HG03442 (cell line): ENCODE data around the gene F8.

Source experiments
- ATAC-seq: cut with Tn5 transposase; IDR thresholded peaks from one replicate; pipeline ENCODE4 v1.9.1; 2021; ENCODE audit warnings: mild to moderate bottlenecking, moderate library complexity; ENCODE audit not compliant: unreplicated experiment

Gene F8

DNA sequence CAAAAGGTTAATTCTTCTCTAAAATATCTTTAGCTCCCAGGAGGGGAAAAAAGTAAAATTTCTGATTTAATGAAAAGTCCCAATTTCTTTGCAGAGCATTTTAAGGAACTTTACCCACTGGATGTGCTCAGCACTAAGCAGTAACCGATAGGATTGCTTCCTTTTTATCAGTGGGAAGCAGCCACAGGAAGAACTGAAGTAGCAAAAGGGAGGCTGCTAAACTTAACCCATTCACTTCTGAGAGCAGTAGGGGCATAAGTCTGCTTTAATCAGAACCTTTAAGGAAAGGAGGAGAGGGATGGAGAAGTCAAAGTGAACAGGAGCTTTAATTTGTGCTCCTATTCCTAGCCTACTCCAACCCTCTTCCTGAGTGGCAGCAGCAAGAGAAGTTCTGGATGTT is at the start of gene F8:
TSS of gene F8 (minus strand) at position 139 of the 400 bp plus-strand sequence. CDS start 171 bp downstream, outside the sequence.
- ATAC-seq: no peak

DNA sequence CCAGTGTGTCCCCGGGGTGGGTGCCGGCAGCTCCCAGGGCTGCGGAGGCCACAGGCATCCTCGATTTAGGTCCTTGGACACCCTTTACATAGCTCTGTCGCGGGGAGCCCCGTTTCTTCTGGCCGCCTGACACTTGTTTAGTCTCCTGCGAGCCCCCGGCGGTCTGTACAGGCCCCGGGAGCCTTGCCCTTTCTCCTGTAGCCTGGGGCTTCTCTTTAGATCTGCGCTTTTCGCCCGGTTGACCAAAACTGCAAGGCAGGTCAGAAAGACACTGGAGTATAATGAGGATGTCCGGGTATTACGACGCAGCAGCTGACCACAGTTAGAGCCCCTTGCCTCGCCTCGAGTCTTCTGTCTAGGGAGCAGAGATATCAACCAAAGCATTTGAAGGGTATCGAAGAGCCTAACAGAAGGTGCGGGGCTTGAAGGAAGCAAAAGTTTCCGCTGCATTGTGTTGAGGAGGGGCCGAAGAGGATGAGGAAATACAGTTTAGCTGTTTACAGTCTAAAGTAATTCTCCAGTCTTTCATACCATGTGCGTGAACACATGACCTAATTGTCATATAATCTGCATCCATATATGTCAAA is 49.3 kb upstream of the F8 start:
- peak; percentile 5 for ATAC-seq

DNA sequence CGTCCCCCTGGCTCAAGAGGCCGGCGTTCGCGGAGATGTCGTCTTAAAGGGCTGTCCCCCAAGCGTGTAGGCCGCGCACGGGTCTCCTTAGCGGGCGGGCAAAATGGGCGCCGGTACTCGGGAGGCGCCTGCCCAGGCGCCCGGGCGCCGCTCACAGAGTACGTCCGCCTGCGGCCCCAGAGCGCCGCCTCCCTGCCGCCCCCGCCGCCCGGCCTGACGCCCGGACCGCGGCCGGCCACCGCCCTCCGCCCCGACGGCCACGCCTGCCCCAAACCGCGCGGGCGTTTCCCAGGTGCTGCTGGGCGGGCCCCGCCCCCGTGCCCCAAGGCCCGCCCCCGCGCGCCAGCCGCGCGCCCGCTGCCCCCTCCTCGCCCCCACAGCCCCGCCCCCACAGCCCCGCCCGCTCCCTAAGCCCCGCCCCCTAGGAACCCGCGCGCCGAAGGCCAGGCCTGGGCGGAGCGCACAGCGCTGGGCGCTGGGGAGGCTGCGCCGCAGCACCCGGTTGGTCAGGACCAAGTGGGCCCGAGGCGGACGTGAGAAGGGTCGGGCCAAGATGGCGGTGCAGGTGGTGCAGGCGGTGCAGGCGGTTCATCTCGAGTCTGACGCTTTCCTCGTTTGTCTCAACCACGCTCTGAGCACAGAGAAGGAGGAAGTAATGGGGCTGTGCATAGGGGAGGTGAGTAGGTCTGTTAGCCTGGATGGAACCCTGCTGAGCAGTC is 48.6 kb upstream of the F8 start, which contains the start of the genes BRCC3, CMC4 and MTCP1:
TSS of gene BRCC3 (plus strand) at position 534 of the 719 bp plus-strand sequence. CDS start at position 554, 20 bp downstream.
TSS of gene CMC4 (minus strand) at position 162 of the 719 bp plus-strand sequence. CDS start 7,113 bp downstream, outside the sequence.
TSS of gene MTCP1 (minus strand) at position 162 of the 719 bp plus-strand sequence. CDS start 5,126 bp downstream, outside the sequence.
- ATAC-seq: peak; percentile 85

DNA sequence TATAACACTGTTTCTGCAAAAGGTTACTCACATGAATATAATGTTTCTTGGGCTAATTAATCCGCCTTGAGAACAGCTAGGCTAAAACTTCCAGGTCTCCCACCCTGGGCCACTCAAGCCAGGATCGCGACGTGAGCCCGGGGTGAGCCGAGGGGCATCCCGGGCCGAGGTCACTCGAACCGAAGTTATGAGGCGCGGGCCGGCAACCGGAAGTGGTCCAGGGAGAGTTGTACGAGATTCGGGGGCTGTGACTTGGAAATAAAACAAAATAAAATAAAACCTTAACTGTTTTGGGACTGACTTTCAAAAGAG is 48.1 kb upstream of the F8 start:
- ATAC-seq: peak; percentile 19

DNA sequence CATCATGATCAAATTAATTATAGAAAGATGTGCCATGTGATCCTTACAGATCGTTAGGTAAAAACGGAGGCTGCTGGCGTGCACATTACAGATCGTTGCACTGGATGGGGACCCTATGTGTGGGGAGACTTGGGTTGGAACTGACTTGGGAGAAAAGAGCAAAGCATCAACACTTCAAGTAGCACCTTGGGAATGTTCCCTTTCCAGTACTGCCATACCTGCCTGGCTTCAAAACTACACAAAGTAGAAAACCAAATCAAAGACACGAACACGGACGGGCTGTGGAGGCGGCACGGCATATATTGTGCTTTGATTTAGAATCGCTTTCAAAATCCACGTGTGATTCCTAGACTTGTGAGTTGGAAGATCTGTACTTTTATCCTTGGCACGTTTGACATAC is 47.5 kb upstream of the F8 start:
- no peak for ATAC-seq

DNA sequence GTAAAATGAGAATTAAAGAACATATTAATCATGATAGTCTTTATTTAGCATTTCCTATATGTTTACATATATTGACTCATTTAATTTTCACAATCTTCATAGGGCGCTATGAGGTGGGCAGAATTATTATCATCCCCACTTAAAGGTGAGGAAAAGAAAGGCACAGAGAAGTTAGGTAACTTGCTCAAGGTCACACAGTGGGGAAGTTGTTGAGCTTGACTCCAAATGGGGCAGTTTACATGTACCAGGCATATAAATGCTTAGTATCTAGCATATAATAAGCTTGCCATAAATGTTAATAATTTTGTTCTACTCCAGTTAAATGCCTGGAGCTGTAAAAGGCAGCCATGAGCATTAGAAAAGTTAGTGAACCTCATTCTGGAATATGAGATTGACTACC is 46.9 kb upstream of the F8 start:
- no peak for ATAC-seq

DNA sequence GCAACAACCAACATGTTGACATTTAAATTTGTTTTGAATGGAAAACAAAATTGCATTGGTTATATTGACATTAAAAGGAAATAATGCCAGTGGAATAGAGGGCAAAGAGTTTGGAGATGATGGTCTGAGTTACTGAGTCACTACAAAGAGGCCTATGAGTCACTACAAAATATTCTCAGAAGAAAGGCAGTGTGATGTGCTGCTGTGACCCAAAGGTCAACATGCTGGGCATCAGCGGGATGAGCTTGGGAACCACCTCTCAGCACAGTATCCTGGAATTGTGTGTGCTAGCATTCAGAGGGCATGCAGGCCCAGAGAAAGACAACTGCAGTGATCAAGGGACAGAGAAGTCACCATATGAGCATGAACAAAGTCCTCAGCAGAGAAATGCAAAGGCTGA is 45.6 kb upstream of the F8 start:
- no peak for ATAC-seq

DNA sequence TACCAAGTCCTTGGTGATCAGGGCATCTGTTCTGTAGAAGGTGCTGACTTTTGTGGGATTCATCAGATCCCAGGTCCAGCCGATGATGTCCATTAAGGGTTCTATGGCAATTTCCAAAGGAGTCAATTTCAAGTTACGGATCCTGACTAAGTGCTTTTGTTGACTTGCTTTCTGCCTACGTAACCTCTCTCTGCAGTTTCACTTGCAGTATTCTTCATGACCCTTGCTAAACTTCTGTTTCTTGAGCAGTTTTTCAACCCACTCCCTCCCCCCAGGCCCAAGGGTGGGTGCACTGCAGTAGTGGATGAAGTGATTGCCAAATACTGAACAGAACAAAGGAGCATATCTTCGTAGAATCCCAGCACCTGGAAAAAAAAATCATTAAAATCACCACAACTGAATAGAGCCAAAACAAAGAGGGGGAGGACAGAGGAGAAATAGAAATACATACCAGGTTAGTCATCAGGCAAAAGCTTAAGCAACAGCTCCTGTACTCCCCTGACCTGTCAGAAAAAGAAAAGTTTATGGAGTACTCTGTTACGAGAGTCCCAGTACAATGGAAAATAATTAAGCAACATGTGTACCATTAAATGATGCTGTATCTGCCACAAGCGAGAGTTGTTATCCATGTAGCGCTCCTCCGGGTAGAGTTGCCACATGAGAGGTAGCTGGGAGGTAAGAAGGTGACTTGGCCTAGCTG is 42.7 kb upstream of the F8 start:
- ATAC-seq: no peak

DNA sequence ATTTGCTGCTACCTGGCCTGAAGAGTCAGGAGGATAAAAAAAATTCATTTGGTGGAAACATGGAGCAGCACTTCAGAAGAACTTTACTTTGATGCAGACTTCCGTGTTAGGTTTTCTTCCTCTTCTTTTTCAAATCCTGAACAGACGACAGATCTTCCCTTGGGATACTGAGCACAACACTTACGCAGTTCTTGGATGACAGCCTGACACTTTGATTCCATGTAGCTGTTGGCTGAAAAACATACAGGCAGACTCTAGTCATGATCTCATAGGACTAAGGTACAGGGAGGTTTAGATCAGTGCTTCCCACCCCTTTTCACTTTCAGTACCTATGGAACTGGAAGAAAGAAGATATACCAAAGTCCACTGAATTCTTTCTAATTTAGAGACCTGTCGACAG is 39.2 kb upstream of the F8 start:
- ATAC-seq: no peak

DNA sequence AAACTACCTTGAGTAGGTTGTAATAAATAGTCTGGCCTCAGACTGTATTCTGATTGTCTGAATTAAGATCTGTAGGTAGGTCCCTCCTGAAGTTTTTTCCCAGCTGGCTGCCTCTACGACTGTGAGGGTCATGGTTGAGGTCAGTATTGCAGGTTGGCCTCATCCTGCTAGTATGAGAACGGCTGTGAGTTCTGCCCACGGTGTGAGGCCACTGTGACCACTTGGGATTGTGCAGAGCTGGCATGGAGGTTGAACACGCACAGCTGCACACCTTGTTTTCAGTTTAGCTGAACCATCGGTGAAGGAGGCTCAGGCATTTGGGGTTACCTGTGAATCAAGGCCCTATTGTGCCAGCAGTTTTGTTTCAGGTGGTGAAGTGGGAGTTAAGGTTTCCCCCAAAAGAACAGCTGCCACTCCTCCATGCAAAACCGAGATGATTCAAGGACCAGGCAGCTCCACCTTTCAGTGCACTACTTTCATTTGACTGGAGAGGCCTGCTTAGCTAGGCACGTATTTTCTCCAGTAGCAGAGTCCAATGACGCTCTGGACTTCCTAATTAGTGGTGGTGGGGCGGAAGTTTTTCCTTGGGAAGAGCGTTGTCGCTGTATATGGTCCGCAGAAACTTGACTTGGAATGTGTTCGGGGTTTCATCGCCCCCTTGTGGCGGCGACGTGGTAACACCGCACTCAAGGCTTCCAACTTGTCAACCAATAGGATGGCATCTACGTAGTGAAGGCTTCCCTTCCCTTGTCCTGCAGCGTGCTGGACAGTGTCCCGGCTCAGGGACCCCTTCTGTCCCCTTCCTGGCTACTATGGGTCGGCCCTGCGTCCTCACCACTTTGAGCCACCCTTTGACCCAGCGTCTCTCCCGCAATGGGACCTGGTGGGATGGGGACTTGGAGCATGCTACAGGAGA is 34.6 kb upstream of the F8 start:
- peak; percentile 69 for ATAC-seq

DNA sequence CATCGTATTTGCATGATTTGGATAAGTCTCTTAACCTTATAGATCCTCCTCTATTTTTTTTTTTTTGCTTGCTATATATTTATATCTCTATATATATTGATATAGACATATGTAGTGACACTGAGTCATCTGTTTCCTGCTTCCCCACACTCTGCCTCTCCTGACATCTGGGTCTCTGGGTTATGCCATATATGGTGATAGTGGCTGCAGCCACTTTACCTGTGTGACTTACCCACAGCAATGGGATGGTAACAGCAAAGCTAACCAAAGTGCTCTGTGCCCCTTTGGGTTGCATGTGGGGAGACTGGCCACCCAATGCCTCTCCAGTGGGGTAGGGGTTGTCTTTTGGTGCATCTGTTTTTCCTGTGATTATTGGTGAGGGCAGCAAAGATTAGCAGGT is 33.9 kb upstream of the F8 start:
- ATAC-seq: no peak

DNA sequence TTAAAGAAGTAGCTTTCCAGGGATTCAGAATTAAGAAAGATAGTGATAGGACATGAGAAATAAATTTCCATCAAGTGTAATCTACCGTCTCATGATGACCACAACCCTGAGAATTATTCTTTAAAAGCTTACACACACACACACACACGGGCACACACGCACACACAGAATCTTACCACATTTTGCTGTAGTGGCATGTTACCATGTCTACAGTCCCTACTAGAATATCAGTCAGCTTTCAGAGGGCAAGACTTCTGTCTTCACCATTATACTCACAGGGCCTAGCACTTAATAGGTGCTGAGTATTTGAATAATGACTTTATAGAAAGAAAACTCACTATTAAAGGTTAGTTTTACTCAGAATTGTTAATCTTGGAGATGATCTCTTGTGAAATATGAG is 33.0 kb upstream of the F8 start:
- ATAC-seq: no peak

DNA sequence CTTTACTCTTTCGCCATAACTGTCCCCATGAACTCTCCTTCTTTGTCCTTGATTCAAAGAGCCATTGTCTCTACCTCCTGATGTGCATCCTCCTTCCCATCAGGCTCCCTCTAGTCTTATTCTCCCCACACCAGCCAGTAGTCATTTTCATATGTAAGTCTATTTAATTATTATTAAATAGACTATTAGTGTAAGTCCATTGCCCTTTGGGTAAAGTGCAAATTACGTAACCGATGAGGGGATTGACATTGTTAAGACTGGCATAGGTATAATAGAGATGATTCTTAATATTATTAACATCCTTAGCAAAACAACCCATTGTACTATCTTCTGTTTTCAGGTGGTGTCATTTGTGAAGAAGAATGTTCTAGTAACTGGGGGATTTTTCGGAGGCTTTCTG is 31.7 kb upstream of the F8 start:
- ATAC-seq: no peak

DNA sequence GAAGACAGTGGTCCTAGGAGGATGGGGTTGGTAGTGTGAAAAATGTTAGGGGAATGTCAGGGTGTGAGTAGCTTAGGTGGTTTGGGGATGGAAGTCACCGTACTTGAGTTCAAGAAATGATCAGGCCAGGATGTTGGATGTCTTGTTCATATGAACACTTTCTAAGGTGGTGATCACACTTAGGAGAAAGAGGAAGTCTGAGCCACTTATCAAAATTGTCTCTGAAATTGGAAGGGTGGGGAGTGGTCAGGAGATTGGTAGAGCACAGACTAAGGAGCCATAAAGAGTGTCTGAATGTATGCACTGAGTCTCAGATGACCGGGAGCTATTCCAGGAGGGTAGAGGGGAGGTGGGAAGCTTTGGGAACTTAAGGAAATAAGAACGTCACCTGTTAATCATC is 31.1 kb upstream of the F8 start:
- no peak for ATAC-seq

DNA sequence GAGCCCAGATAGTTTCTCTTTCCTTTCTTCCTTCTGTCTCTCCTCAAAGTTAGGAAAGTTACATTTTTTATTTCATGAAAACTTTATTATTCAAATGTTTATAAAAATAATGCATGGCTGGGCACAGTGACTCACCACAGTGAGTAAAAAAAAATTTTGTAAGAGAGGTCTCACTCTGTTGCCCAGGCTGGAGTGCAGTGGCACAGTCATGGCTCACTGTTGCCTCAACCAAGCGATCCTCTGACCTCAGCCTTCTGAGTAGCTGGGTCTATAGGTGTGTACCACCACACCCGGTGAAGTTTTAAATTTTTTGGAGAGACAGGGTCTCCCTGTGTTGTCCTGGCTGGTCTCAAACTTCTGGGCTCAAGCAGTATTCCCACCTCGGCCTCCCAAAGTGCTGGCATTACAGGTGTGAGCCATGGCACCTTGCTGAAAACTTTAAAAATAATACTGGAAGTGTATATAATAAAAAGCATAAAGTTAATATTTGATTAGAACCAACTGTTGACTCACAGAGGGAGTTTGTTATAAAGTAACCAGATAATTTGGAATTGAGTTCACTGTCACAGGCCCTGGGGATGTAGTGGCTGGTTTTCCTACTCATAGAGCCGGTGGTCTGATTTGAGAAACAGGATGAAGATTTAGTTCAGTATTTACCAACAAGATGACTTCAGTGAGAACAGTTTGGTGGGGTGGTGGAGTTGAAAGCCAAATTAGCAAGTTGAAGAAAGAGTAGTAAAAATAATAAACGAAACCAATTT is 30.4 kb upstream of the F8 start:
- ATAC-seq: no peak

DNA sequence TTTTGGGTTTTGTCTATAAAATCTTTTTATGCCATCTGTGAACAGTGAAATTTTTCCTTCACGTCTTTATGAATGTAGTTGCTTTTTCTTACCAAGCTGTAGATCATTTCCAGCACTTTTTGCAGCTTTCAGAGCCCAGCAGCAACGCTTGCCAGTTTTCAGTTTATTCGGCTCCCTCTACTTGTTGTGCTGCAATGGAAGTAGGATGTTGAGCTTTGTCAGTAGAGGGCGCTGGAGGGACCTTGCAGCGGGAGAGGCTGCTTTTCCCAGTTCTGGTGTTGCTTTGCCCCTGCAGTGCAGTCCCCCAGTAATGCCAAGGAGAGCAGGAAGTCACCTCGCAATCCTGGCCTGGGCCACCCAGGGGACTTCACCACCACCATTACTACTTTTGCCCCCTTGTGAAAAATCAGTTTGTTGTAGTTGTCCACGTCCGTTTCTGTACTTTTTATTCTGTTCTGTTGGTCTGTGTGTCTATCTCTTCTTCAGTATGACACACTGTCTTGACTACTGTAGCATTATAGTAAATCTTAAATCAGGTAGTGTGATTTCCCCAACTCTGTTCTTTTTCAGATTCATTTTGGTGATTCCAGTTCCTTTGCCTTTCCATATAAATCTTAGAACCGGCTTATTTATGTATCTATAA is 26.6 kb upstream of the F8 start:
- ATAC-seq: no peak

DNA sequence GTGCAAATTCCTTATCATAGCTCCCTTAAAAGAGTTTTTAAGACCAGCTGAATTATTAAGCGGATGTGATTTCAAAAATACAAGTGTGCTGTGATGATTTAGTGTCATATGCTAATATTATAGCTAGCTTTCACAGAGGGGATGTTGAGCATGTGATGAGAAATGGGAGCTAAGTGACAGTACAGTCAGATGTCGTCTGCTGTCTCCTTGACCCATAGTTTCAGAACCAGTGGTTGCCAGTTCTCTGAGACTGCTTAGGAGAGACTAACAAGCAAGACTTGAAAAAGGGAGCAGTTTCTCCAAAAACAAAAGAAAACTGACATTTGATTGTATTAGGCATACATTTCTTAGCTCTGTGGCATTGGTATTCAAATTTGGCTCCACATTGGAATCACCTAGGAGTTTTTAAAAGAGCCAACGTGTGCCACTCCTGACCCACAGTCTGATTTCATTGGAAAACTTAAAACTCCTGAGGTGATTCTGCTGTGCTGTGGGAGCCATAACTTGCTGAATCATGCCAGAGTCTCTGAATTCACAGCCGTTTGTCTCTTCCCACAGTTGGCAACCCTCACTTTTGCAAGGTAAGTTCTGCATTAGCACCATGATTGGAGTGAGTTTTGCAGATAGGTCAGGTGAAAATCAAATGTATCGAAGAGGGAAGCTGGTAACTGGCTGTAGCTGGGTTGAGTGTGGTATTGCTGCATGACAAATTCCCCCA is 24.4 kb upstream of the F8 start:
- no peak for ATAC-seq

DNA sequence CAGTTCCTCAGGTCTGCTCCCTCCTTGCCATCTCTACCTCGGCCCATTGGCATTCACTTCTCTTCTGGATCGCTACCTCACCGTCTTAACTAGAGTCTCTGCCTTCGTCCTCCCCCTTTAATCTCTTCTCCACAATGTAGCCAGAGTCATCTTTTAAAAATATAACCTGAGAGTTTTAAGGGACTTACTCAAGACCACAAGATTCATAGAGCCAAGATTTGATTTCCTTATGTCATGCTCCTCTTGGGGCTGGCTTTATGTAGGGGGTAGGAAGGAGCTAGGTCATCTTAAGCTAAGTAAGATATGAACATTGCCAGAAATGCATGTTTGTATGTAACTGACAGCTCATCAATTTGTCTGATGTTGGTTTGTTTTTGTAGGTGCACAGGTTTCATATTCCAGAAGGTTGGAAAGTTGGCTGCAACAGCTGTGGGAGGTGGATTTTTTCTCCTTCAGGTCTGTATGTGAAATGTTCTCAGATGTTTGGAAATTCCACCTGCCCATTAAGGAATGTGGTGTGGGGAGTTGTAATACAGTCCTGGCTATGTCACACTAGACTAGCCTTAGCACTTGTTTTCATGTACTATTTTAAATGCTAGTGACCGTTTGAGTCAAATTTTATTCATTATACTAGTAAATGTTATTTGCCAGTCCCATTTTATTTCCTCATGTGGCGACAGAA is 23.7 kb upstream of the F8 start:
- ATAC-seq: no peak

DNA sequence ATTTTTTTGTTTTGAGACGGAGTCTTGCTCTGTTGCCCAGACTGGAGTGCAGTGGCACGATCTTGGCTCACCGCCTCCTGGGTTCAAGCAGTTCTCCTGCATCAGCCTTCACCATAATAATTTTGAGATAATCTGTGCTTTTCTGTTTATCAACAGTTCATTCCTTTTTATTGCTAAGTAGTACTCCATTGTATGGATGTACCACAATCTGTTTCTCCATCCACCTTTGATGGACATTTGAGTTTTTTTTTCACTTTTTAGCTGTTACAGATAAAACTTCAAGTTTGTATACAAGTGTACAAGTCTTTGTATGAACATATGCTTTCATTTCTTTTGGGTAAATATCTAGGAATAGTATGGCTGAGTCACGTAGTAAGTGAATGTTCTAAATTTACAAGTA is 13.2 kb upstream of the F8 start:
- ATAC-seq: no peak
